NCI-H1436 treated with DMSO at 0.1 percent for 48 hours (cell line): ENCODE results near the gene ATP12A.

ENCODE experiments used
- DNase-seq: peaks from one replicate; lab custom pipeline; 2025; lab: John Stamatoyannopoulos, UW

The ATP12A gene

DNA sequence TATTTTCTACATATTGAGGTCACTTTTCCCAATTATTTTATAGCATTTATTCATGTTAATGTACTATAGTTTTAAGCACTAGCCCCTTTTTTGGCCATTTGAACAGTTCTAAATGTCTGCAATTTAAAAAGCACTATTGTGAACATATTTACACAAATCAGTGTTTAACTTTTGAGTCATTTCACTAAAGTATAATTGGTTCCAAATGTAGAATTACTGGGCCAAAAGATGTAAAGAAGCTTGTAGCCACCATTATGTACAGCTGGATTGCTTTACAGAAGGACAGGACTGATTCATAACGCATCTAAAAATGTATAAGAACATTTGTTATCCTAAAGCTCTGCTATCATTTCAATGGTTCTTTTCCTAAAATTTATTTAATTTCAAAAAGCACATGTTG, 16.6 kb upstream of the ATP12A start:
- no peak for DNase-seq

DNA sequence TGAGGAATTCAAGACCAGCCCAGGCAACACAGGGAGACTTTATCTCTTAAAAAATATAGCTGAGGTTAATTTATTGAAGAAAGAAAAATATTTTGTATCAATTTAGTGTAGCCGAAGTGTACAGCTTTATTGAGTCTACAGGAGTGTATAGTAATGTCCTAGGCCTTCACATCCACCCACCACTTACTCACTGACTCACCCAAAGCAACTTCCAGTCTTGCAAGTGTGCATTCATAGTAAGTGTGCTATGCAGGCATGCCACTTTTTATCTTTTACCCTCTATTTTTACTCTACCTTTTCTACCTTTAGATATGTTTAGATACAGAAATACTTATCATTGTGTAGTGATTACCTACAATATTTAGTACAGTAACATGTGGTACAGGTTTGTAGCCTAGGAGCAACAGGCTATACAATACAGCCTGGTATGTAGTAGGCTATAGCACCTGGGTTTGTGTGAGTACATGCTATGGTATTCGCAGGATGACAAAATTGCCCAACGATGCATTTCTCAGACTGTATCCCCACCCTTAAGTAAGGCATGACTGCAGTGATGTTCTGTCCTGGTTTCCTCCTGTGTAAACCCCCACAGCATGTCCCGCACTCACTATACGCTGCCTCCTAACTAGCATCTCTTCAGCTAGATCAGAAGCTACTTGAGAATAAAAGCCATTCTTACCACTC, 15.3 kb upstream of the ATP12A start:
- DNase-seq = no peak

DNA sequence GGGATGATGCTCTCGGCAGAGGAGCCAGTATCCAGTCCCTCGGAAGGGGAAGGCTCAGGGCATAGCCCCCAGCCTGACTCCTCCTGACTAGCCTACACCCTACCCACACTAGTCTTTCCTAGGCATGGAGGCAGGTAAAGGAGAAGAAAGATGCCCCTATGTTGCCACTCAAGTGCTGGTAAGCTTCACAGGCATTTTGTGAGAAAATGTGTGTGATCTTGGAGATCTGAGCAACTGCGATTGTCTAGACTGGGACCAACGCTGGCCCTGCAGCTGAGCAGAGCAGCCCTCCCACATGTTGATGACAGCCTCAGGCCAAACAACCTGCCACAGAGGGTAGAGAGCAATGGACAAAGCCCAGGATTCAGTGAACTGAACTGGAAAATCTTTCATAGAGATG, 11.7 kb upstream of the ATP12A start:
- no peak for DNase-seq

DNA sequence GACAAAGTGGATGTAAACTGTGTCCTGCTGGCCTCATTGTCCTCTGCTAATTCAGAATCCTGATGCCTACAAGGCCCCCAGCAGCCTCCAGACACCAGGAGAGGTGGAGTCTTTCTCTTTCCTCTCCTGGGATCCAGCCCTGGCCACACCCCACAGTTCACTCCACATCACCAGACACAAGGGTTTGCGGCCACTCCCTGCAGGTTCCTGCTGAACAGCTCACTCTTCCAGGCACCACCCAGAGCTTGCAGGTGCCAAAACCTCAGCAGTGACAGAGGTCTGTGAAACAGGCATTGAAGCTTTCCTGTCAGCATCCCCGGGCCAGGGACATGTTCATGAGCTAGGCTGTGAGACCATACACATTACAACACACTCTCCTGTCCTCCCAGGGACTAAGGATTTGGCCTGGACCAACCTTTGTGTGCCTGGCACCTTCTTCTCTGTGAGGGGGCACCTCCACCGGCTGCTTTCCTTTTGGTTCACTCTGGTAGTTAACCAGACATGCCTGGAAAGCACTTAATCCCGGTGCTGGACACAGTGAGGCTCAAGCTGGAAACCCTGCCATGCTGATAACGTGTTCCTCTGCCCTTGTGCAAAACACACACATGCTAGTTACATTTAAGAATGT, 11.1 kb upstream of the ATP12A start:
- no peak for DNase-seq

DNA sequence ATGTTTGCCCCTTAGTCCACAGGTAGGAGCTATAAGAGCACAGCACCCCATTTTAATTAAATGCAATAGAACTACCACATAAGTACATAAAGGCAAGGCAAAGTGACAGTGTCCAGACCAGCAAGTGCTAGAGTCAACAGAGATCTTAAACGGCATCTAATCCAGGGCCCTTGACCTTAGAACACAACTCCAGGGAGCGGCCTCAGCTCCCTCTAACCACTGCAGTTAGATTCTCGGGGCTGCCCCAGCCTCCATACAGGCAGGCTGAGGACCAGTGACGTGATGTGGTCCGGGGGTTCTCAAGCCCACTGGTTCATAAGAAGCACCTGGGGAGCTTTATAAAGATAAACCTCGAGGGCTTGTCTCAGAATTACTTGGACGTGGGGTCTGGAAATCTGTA, 10.0 kb upstream of the ATP12A start:
- DNase-seq = no peak

DNA sequence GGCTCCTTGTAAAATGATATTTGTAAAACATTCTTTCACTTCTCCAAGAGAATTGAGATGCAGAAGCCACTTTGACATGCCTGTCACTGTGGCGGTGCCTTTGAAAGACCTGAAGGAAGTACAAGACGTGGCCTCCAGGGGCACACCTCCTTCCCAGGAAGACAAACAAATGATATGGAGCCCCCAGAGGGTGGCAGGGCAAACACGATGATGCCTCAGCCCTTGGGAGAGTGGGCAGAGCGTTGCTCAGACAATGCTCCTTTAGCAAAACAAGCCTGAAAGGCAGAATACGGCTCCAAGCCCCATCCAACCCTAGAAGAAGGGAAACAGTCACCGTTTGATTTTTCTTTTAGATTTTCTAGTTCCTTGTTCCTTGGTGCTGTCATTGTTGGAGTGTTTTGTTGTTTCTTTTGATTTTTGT, 9.2 kb upstream of the ATP12A start:
- no peak for DNase-seq

DNA sequence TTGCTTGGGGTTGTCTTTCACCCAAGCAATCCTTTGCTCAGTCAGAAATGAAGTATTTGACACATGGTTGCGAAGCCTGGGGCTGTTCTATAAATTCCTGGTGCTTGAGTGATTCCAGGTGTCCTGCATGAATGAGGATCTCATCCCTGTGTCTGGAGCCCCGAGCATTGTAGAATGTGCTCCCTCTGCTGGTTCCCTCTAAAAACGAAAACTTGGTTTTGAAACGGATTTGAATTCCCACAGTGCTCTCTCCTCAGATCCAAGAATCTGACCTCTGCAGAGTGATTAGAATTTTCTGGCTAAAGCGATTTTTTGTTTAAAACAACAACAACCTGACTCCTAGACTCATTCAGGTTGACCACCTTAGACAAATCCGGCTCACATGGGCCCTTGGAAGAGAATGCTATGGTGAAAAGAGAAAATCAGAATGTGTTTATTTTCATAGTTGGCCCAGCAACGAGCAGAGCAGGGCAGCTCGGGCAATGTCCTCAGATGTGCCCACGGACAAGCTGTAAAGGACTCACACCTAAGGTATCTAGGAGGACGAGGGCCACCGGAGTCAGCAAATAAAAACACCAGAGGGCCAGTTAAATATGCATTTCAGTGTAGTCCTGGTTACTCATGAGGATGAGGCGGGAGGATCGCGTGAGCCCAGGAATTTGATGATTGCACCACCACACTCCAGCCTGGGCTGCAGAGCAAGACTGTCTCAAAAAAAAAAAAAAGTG, 8.7 kb upstream of the ATP12A start:
- DNase-seq = no peak

DNA sequence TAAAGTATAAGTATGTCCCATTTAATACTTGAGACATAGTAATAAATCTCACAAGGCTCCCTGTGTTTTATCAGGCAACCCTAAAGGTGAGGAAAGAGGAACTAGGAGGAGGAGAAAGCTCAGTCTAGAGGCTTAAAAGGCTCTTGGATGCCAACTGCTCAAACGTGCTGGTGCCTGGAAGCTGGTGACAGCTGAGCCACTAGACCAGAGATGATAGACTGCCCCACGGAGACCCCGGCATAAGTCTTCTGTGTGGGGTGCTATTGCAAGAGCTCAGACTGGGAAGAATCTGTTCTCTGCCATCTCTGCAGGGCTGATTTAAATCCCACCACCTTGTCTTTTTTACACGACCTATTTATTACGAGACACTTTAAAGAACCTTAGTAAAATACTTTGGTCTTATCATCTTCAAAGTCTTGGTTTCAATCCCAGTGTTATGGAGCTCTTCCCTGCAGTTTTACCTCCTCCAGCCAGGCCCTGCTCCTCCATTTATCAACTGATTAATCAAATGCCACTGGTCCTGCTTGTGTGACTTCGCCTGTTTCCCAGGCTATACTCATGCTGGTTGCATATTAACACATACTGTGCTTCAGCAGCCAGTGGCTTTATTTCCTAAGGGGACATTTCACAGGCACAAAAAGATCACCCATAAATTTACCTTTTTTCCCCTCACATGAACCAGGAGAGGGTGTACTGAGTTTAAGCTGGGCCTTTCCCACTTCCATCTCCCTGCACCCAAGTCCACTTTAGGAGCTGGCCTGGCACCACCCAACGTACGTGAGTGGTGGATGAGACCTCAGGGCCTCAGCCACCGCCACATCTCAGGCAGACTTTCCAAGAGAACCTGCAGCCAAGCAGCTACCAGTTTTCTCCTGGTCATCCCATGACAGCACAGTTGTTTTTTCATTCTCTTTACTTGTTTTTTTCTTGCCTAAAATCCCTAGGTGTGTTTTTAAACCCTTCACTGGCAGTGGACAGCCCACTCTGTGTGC, 7.8 kb upstream of the ATP12A start:
- DNase-seq = no peak

DNA sequence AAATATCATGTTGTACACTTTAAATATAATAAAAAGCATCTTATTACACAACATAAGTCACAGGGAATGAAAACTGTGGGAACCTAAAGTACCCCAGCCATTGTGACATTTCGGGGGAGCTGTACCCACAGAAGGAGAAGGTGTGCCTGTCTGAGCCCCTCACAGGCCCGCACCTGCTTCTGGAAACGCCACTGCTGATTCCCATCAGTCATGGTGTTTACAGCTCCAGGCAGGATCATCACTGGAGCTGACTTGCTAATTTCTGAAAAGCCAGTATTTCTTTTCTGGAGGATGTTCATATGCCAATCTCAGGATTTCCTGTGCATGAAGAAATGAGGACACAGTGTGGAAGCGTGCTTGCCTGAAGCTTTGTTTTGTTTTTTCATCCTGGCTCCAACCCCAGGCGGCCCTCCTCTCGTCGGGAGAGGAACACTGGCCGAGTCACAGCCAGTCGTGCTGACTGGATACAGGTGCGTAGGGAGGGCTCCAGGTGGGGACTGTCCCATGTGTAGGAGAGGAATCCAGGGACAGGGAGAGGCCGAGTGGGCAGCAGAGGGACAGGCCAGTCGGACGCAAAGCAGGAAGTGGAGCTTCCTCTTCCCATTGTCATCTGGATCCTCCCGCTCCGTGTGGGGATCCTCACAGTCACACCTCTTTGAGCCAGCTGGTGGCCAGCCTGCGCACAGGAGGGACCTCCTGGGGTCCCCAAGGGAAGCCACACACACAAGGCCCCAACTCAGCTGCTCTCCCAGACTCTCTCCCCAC, 4.2 kb upstream of the ATP12A start:
- DNase-seq = no peak

DNA sequence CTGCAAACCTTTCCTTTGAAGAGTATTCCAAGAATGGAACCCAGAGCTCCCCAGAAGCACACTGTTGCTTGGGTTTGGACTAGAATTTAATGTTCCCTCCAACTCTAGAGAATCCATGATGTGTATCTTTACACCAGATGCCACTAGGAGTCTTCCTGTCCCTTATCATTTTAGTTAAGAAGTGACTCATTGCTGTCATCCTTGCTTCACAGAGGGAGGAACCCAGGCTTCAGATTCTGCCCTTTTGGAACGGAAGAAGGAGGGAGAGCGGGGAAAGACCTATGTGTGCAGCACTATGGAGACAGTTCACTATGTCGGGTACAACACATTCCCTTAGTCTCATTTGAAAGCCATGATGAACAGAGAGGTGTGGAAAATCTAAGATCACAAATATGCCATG, 2.1 kb upstream of the ATP12A start:
- DNase-seq = no peak

DNA sequence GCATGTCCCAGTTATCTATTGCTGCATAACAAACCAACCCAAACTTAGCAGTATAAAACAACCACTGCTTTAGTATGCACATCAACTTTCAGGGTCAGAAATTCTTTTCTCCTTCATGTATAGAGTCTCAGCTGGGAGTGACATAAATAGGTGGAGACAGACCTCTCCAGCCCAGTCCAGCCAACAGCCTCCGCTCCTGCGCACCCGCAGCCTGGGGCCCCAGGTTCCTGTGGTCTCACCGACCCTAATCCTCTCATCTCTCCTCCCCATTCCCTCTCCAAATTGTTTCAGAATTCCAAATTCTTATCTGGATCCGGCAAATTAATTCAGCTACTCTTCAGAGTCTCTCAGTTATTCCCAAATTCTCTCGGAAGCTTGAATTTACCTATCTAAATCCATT, 522 bp upstream of the ATP12A start:
- DNase-seq = no peak

DNA sequence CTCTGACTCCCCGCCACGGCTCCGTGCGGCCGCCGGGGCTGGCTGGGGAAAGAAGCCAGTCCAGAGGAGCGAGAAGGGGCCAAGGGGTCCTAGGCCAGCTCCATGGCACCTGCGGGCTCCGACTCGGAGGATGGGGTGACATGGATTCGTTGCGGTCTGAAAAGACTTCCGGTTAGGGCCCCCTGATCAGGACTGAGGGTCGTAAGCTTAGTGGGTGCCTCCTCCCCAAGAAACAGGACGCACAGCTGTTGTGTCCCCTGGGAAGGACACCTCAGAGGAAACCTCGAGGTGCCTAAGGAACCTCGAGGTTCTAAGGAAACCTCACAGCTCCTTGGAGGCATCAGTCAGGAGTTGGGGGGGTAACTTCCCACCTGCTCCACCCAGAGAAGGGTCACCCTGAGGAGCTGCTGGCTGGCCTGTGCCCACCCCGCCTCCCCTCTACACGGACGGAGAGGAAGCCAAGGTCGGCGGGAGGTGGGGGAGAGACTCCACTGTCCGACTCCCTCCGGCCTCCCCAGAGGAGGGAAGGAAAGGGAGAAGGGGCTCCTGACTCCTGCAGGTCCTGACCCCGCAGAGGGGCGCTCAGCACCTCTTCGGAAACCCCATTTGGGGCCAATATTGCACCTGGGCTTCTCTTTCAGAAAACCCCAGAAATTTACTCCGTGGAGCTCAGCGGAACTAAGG, 855 bp downstream of the ATP12A start:
- DNase-seq = no peak

DNA sequence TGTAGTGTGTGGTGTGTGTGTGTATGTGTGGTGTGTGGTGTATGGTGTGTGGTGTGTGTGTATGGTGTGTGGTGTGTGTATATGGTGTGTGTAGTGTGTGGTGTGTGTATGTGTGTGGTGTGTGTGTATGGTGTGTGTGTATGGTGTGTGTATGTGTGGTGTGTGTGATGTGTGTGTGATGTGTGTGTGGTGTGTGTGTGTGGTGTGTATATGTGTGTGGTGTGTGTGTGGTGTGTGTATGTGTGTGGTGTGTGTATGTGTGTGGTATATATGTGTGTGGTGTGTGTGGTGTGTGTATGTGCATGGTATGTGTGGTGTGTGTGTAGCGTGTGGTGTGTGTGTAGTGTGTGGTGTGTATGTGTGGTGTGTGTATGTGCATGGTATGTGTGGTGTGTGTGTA, 1.7 kb downstream of the ATP12A start:
- no peak for DNase-seq

DNA sequence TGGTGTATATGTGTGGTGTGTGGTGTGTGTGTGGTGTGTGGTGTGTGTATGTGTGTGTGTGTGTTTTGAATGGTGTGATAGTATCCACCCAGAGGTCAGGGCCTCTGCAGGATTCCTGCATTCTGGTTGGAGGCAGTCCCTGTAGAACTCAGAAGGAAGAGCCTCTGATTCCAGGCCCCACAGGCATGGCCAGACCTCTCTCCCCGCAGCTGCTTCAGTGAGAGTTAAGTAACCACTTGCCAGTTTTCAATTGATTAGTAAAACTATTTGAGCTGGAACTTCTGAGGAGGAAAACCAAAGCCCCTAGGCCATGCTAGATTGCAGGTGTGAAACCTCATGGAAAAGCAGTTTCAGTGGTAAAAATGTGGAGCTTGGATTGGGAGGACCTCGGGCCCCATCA, 2.1 kb downstream of the ATP12A start:
- no peak for DNase-seq

DNA sequence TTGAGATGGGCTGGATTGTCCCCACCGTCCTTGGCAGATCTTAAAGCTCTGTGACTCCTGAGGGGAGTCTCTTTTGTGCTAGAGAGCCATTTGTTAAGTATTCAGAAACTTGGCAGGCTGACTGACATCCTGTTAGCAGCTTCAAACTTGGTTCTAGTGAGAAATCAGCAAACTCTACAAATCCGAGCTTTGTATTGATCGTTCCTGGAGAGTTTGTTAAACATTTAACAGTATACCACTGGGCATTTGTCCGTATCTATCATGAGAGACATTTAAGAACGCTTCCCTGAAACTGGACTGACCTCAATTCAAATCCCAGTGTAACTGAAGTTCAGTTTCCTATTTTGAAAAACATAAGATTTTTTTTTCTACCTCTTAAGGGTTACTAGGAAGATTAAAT, 3.1 kb downstream of the ATP12A start:
- no peak for DNase-seq

DNA sequence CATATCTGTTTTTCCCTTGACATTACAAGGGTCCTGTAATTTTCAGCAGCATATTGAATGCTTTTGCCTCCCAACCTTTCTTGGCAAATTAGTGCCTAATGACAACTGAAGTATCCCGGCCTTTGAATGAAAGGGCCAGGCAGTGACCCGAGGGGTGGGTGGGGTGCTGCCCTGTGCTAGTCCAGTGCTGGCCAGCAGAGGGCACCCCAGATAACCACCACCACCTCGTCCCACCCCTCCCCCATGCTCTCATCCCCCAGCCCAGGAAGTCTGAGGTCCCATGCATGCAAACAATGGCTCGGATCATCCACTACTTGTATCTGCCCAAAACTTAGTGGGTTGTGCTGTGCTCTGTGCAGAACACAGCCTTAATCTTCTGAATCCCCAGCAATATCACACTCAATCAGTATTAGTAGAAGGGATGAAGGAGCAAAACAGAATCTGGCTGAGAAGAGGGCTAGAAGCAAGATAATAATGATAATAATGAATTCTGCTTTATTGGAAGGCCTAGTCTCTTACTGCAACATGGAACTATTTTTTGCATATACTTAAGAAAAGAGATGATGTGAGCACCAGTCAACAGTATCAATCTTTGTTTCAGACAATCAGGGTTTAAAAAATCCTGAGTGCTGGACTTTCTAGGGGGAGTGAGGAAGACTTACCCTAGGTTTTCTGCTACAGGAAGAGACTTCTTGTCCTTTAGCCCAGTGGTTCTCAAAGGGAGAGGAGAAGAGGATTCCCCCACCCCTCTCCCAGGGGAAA, 3.8 kb downstream of the ATP12A start:
- no peak for DNase-seq

DNA sequence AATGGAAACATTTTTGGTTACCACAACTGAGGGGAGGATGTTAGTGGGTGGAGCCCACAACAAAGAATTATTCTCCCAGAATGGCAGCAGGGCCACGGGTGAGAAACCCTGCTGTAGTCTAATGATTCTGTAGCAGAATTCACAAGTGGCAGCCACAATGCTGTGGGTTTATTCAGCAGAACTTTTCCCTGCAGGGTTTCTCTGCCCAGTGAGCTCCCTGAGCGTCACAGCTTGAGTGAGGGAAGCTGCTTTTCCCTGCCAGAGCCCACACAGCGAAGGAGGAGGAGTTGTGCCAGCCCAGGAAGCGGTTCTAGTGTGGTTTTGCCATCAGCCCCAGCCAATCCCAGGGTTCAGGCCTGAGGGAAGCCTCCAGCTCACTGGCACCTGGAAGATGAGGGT, 4.4 kb downstream of the ATP12A start:
- no peak for DNase-seq

DNA sequence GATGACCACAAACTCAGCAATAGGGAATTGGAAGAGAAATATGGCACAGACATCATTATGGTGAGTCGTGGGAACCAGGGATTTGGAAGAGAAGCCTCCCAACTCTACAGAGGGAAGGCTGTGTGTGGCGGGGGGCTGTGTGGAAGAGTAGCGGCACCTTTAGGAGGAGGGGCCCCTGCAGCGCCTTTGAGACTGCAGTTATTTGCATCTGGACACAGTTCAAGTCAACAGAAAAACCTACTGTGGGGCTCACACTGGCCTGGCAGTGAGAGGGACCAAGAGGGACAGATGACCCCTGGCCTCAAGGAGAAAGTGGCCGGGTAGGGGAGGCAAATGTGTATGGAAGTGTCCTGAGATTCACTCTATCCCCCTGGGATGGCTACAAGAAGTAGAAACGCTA, 5.1 kb downstream of the ATP12A start:
- no peak for DNase-seq

DNA sequence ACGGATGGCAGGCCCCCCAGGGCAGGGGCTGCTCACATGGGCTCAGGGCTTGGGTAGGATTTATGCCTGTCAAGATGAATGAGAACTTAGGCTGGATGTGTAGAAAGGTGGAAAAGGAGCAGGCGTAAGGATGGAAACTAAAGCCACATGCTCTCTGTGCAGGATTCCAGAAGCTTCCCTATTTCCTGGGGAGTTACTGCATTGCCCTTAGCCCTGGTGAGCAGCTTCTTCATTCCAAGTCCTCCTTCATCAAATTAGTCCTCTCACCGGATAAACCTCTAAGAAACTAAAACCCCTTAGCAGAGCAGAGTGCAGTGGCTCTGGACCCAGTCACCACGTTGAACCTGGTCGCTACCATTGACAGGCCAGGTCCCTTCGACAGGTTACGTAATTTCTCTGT, 7.4 kb downstream of the ATP12A start:
- no peak for DNase-seq

DNA sequence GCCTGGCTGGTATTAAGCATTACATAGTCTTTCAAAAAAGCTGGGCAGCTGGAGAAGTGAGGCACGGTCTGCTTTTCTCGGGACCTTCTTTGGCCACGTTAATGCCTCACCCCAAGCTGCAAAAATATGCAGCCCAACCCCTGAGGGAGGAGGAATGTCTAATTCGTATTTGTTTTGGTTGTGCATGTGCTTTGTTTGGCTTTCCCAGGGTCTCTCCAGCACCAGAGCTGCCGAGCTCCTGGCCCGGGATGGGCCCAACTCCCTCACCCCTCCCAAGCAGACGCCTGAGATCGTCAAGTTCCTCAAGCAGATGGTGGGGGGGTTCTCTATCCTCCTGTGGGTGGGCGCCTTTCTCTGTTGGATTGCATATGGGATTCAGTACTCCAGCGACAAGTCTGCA, 7.9 kb downstream of the ATP12A start:
- DNase-seq = no peak
